ENCODE data around the gene ARGLU1. TPM values are rescaled to one million over a fixed set of nuclear protein-coding genes. Genes with fewer than 3 reads are reported as not detected.

ARGLU1 gene
- total RNA-seq, 1 donor from 2014 or later, result 142 TPM

DNA sequence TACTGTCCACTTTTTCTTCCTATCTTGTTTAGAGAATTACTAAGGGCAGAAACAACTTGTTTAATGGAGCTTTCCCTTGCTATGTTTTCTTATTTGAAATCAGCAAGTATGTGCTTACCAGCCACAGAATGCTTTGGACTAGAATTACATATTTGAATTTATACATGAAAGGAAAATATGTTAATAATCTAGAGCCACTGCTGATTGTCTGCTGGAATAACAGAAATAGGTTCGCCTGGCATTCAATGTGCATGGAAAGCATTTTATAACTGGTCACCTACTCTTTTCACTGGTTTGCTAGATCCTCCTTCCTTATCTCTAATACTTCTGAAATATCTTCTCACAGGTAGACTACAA lies 40.5 kb downstream of the ARGLU1 start:
- Mint-ChIP-seq H3K36me3 (ENCODE audit: low read depth) (peaks cover 5% of the 10 kb centered on the region), H3K4me3 (peak overlapping the region; percentile 47), H3K4me1 (peaks cover 96% of the 10 kb centered on the region), H3K9me3 (no peaks in the 10 kb centered on the region), H3K27me3 (ENCODE audit: low read depth) (peaks cover under 1% of the 10 kb centered on the region), H3K27ac (ENCODE audit: unreplicated experiment) (peak overlapping the region; percentile 63)
- DNase-seq (ENCODE audit: low read depth, low spot score), result no peak
- TF ChIP-seq CTCF (conservative IDR thresholded peaks at IDR 0.05), result no peak

- peaks cover 5% of the 10 kb centered on the region for H3K36me3 Mint-ChIP-seq (ENCODE audit: low read depth)
- peak overlapping the region; percentile 9 for H3K4me3 Mint-ChIP-seq
- no peaks in the 10 kb centered on the region for H3K9me3 Mint-ChIP-seq
- DNase-seq (ENCODE audit: low read depth, low spot score), result no peak
- no peaks in the 10 kb centered on the region for H3K27me3 Mint-ChIP-seq (ENCODE audit: low read depth)
- H3K4me1 Mint-ChIP-seq, result peaks cover 96% of the 10 kb centered on the region
- H3K27ac Mint-ChIP-seq (ENCODE audit: unreplicated experiment), result no peak overlapping the region
- TF ChIP-seq CTCF (conservative IDR thresholded peaks at IDR 0.05), result no peak
These were observed 41.0 kb downstream of the ARGLU1 start for GRCh38 chr13:106526738-106527444.

DNA sequence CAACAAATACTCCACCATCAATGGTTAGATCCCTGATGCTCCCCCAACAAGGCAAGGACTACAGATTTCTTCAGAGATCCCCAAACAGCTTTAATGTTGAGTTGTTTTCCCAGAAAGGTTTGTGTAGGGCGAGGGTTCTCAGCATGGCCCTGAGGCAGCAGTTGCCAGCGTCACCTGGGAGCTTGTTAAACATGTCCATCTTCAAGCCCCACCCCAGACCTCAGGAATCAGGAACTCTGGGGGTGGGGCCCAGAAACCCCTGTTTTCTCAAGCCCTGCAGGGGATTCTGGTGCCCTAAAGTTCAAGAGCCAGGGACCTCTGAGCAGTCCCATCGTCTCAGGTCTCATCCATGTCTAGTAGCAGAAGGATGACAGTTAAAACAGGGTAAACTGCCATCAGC lies 42.1 kb downstream of the ARGLU1 start:
- H3K4me1 Mint-ChIP-seq, result peaks cover 96% of the 10 kb centered on the region
- no peak for TF ChIP-seq CTCF (conservative IDR thresholded peaks at IDR 0.05)
- DNase-seq (ENCODE audit: low read depth, low spot score), result no peak

DNA sequence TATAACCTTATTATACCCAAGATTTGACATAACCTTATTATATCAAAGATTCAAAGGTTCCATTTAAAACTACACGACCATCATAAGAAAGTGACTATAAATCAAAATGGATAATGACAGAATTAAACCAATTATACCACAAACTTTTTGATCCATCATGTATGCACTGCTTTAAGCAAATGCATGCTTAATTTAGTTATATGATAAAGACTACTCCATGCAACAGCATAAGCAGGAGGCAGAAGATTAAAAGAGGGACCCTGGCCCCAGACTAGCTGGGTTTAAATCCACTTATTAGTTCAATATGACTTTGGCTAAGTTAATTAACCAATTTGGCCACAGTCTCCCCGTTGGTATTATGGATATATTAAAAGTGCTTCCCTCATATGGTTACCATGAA lies 43.8 kb downstream of the ARGLU1 start:
- no peaks in the 10 kb centered on the region for H3K9me3 Mint-ChIP-seq
- H3K36me3 Mint-ChIP-seq (ENCODE audit: low read depth), result peaks cover 5% of the 10 kb centered on the region
- no peak for TF ChIP-seq CTCF (conservative IDR thresholded peaks at IDR 0.05)
- no peak for DNase-seq (ENCODE audit: low read depth, low spot score)
- H3K4me3 Mint-ChIP-seq, result no peak overlapping the region
- no peak overlapping the region for H3K27ac Mint-ChIP-seq (ENCODE audit: unreplicated experiment)
- H3K4me1 Mint-ChIP-seq, result peaks cover 93% of the 10 kb centered on the region
- H3K27me3 Mint-ChIP-seq (ENCODE audit: low read depth), result no peaks in the 10 kb centered on the region

More for the DNA sequence above, 42.1 kb downstream of the ARGLU1 start:
- Mint-ChIP-seq H3K27me3 (ENCODE audit: low read depth) (no peaks in the 10 kb centered on the region), H3K9me3 (no peaks in the 10 kb centered on the region), H3K27ac (ENCODE audit: unreplicated experiment) (no peak overlapping the region), H3K4me3 (peak overlapping the region; percentile 15), H3K36me3 (ENCODE audit: low read depth) (peaks cover 5% of the 10 kb centered on the region)

DNA sequence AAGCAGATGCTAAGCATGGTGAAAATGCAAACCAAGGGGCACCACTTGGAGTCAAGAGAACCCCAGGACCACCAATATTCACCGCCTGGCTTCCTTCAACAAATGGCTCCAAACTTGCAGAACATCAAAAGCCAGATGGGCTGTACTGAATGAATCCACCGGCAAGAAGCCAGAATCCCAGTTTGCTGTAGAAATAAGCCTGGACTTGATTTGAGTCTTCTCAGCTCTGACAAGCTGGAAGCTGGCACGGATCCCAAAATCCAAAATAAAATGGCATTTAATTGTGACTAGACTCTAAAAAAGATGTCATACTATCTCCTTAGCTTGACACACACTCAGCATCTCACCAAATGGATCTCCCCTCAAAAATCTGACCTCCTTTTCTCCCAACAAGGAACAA lies 44.4 kb downstream of the ARGLU1 start:
- peak overlapping the region; percentile 29 for H3K4me3 Mint-ChIP-seq
- no peak for TF ChIP-seq CTCF (conservative IDR thresholded peaks at IDR 0.05)
- no peaks in the 10 kb centered on the region for H3K9me3 Mint-ChIP-seq
- peaks cover 93% of the 10 kb centered on the region for H3K4me1 Mint-ChIP-seq
- DNase-seq (ENCODE audit: low read depth, low spot score), result no peak
- H3K27ac Mint-ChIP-seq (ENCODE audit: unreplicated experiment), result no peak overlapping the region
- H3K27me3 Mint-ChIP-seq (ENCODE audit: low read depth), result no peaks in the 10 kb centered on the region
- peaks cover 8% of the 10 kb centered on the region for H3K36me3 Mint-ChIP-seq (ENCODE audit: low read depth)

Measured in neural crest cell (in vitro differentiated cells).